ENCODE results near the gene GSE1.

The GSE1 gene

GRCh38 chr16:85650844-85651628, 37.9 kb downstream of the GSE1 start:
- no peak for DNase-seq

DNA sequence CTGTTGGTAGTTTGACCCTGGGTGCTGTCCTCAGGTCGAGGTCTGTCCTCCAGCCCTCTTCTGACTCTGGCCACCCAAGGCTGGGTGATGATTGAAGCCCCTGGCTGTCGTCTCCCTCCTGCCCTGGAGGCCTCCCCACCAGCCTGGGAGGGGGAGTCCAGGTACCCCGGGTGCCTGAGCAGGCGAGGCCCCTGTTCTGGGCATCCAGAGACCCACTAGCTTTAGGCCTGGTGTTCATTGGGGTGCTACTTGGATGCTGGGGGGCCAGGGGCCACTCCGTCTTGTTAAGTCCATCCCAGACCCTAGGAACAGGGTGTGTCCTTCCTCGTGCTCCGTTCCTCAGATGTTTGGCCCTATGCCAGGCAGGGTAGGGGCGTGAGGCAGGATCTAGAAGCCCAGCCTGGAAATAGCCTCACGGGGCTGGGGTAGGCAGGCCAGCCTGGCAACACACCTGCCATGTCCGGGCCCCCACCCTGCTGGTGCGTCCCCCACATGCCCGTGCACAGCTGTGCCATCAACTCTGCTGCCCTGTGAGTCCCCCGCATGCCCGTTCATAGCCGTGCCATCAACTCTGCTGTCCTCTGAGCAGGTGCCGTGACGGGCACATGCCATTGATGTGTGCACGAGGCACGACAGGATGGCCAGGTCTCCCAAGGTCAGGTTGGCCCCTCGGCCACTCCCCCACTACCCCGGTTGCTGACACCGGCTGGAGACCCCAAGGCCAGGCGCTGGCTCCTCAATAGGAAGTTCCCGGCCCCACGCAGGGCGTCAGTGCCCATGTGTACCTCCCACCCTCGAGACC, 38.7 kb downstream of the GSE1 start:
- DNase-seq, result no peak

- peak; percentile 13 for DNase-seq
These were observed 39.5 kb downstream of the GSE1 start for GRCh38 chr16:85652431-85653221.

DNA sequence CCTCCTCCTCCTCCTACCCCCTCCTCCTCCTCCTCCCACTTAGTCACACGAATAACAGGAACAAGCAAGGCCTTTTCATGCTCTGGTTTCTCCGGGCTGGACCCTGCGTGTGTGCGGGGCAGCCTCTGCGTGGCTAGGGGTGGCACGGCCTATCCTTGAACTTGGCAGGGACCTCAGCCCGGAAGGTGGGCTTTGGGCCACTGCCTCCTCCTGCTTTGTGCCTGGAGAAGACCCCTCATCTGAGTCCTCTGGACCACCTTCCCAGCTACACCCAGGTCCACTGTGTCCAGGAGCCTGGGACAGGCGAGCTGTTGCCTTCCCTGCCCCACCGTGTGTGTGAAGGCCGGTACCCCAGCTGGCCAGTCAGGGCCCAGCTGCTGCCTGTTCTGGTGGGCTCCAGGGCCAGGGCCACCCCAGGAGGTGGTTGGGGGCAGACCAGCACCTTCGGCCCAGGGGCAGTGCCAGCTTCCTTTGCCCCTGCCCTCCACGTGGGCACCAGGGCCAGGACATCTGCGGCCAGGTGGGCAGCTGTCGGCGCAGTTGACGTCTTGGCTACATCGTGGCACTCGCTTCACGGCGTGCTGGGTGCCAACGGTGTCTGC, 40.3 kb downstream of the GSE1 start:
- no peak for DNase-seq

- DNase-seq, result no peak
These were observed 41.4 kb downstream of the GSE1 start for GRCh38 chr16:85654251-85655095.

DNA sequence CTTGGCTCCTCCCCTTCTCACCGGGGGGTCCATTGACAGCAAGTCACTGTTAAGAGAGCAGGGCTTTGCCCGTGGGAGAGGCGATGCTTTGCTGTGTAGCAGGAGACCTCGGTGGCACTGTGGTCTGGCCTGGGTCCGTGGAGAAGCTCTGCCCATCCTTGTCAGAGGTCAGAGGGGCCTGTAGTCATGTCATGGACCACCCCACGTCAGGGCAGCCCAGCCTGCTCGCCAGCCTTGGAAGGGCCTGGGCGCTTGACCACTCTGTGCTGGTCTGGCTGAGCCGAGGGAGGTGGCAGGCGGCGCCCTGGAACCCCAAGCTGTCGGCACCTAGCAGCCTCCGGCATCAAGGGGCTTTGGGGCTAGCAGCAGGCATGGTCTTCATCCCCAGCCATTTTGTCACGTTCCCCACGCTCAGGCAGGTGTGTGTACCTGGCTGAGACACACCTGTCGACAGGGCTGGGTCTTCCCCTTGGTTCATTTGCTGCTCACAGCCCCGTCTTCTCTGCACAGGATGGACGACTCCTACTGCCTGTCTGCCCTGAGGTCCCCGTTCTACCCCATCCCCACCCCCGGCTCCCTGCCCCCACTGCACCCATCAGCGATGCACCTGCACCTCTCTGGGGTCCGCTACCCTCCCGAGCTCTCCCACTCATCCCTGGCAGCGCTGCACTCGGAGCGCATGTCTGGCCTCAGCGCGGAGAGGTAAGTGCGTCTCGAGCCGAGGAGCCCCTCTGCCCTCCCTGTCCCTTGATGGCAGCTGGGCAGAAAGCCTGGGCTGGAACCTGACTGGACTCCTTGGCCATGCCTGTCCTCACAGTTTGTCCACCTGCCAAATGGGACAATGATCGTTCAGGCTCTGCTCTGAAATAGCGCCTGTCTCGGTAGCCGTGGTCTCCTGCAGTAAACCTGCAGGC, 42.4 kb downstream of the GSE1 start:
- no peak for DNase-seq

- no peak for DNase-seq
These were observed 43.5 kb downstream of the GSE1 start for GRCh38 chr16:85656351-85657266.

GRCh38 chr16:85657267-85657650, 44.1 kb downstream of the GSE1 start:
- no peak for DNase-seq

- no peak for DNase-seq
These were observed 44.9 kb downstream of the GSE1 start for GRCh38 chr16:85657996-85658395.

DNA sequence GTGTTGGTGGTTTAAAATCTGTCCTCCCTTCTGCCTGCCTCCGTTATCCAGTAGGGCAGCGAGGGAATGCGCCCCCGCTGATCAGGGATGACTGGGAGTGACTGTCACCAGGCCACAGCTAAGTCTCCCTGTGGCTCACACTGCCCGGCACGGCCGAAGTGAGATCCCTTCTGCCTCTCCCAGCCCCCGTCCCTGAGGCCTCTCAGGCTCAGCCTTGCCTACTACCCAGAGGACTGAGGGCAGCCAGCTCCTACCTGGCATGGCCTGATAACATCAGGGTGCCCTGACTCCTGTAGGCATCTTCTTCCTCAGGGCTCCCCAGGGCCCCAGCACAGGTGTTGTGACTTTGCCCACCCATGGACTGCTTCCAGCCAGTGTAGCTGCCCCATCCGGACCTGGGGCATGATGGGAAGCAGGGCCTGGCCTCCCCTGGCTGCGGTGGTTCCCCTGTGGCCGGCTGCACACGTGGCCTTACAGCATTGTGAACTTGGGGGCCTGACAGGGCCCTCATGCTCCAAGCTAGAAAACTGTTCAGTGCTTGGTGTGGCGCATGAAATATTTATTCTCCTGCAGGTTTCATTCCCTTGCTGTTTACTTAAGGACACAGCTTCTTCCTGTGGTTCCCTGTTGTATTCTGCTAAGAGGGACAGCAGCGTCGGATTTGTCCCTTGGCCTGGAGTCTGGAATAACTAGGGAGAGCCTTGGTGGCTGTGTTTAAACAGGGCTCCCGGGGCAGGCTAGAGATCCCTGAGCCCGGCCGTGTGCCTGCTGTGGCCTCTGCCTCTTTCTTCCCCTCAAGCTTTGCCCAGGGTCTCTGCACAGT, 45.6 kb downstream of the GSE1 start:
- no peak for DNase-seq

DNA sequence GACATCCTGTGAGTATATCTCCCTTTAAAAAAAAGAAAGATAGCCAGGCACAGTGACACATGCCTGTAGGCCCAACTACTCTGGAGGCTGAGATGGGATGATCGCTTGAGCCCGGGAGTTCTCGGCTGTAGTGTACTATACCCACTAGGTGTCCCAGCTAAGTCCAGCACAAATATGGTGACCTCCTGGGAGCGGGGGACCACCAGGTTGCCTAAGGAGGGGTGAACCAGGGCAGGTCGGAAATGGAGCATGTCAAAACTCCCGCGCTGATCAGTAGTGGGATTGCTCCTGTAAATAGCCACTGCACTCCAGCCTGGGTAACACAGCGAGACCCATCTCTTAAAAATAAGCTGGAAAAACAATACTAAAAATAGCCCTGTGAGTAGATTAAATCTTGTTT, 46.2 kb downstream of the GSE1 start:
- DNase-seq, result no peak

- peak; percentile 58 for DNase-seq
These were observed 46.8 kb downstream of the GSE1 start for GRCh38 chr16:85659805-85660511.

DNA sequence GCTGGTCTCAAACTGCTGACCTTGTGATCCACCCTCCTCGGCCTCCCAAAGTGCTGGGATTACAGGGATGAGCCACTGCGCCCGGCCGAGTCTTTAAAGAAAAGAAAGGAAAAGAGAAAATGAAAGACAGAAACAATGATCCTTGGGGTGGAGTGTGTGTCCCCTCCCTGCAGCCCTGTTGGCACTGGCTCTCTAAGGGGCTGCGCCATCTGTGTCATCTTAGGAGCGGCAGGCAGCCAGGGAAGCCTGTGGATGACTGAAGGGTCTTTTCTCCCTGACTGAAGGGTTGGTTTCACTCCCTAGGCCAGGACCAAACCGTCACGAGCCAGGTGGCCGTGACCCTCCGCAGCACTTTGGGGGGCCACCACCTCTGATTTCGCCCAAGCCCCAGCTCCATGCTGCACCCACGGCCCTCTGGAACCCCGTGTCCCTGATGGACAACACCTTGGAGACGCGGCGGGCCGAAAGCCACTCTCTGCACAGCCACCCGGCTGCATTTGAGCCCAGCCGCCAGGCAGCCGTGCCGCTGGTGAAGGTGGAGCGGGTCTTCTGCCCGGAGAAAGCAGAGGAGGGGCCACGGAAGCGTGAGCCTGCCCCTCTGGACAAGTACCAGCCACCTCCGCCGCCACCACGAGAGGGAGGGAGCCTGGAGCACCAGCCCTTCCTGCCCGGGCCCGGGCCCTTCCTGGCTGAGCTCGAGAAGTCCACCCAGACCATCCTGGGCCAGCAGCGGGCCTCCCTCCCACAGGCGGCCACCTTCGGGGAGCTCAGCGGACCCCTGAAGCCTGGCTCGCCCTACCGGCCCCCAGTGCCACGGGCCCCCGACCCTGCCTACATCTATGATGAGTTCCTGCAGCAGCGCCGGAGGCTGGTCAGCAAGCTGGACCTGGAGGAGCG, 48.0 kb downstream of the GSE1 start:
- DNase-seq, result no peak

- no peak for DNase-seq
These were observed 48.8 kb downstream of the GSE1 start for GRCh38 chr16:85661740-85662481.

GRCh38 chr16:85662482-85662812, 49.3 kb downstream of the GSE1 start:
- no peak for DNase-seq

All from CD4-positive, alpha-beta T cell treated with Interleukin-17A for 1 hour (primary cell).